Endothelial cell of umbilical vein (primary cell): ENCODE data around the gene LRP1B. TPM values are rescaled to one million over a fixed set of nuclear protein-coding genes. Genes with fewer than 3 reads are reported as not detected.

ENCODE experiments used
- BruUV-seq: library from RNA; stranded (reverse); fragments of 400-500 nt; replicated peaks from 2 replicates; lab custom pipeline; 2021; lab: Mats Ljungman, UMichigan
- CTCF ChIA-PET: fragments of 300-600, 350-600 bp; sonication (Branson Sonifier 250); formaldehyde crosslinking; loops from one replicate; lab custom pipeline; 2021; ENCODE audit warnings: antibody characterized with exemption, inconsistent platforms; lab: Charles Lee
- POLR2A ChIA-PET: fragments of 300-600, 350-600 bp; sonication (Branson Sonifier 250); formaldehyde crosslinking; loops from one replicate; lab custom pipeline; 2021; ENCODE audit warnings: antibody characterized with exemption, inconsistent platforms; lab: Charles Lee
- DNase-seq: peaks from one replicate; pipeline ENCODE4 v3.0.0-alpha.2; 2011; ENCODE audit warnings: low read depth, low spot score
- FAIRE-seq: peaks from 2 replicates; lab custom pipeline; 2011; peaks lifted over from hg19 to GRCh38; lab: Jason Lieb, UNC
- H2AFZ ChIP-seq: 2 replicates; pipeline ENCODE4 v1.6.0; 2012; ENCODE audit warnings: low read depth, low read length, control low read depth, inconsistent platforms
- H3K27ac ChIP-seq: 2 replicates; pipeline ENCODE4 v1.5.1; 2011; ENCODE audit warnings: low read depth, mild to moderate bottlenecking, control low read depth, low read length, moderate library complexity; ENCODE audit not compliant: insufficient read depth
- H3K27me3 ChIP-seq, 2 experiments: 2 replicates each; pipeline versions ENCODE4 v1.6.0 to v1.6.1; 2011; ENCODE audit warnings: low read length in 2 of 2, mixed read lengths in 1 of 2; ENCODE audit not compliant: control insufficient read depth in 2 of 2, insufficient read depth in 2 of 2
- H3K36me3 ChIP-seq, 2 experiments: 2 replicates in 1 of 2; 3 replicates in 1 of 2; pipeline ENCODE4 v1.5.1; 2011; ENCODE audit warnings: low read length in 2 of 2, mild to moderate bottlenecking in 1 of 2, moderate library complexity in 1 of 2; ENCODE audit not compliant: control insufficient read depth in 2 of 2, insufficient read depth in 2 of 2; ENCODE audit errors: extremely low read depth in 1 of 2
- H3K4me1 ChIP-seq: 3 replicates; pipeline ENCODE4 v1.5.1; 2011; ENCODE audit warnings: mild to moderate bottlenecking, low read length; ENCODE audit not compliant: control insufficient read depth, insufficient read depth; ENCODE audit errors: extremely low read depth
- H3K4me2 ChIP-seq: 2 replicates; pipeline ENCODE4 v1.6.1; 2011; ENCODE audit warnings: low read length, control low read depth, mixed read lengths; ENCODE audit not compliant: insufficient read depth
- H3K4me3 ChIP-seq, 3 experiments: fragments of 200-600 bp in 1 of 3; sonication (generic), shearing (Covaris generic) in 1 of 3; replicated peaks in 1 of 3; 2 replicates each; pipeline ENCODE4 v1.5.1; 2011 to 2016; ENCODE audit warnings: control low read depth in 3 of 3, low read length in 3 of 3, mild to moderate bottlenecking in 2 of 3, inconsistent platforms in 1 of 3, low read depth in 1 of 3, moderate library complexity in 1 of 3; ENCODE audit not compliant: insufficient read depth in 1 of 3
- H3K79me2 ChIP-seq: 2 replicates; pipeline ENCODE4 v1.6.0; 2012; ENCODE audit warnings: low read length, inconsistent platforms; ENCODE audit not compliant: control insufficient read depth, insufficient read depth
- H3K9ac ChIP-seq: replicated peaks from 2 replicates; pipeline ENCODE3; 2011; ENCODE audit warnings: low read length, control low read depth; ENCODE audit not compliant: insufficient read depth; ENCODE audit errors: extremely low read depth
- H3K9me1 ChIP-seq: replicated peaks from 3 replicates; pipeline ENCODE4 v1.6.0; 2011; ENCODE audit warnings: mild to moderate bottlenecking, low read length; ENCODE audit not compliant: control insufficient read depth, insufficient read depth; ENCODE audit errors: extremely low read depth
- H3K9me3 ChIP-seq: replicated peaks from 2 replicates; pipeline ENCODE4 v1.5.1; 2012; ENCODE audit warnings: low read length, inconsistent platforms; ENCODE audit not compliant: control insufficient read depth, insufficient read depth
- H4K20me1 ChIP-seq: replicated peaks from 2 replicates; pipeline ENCODE3; 2011; ENCODE audit warnings: mild to moderate bottlenecking, low read length; ENCODE audit not compliant: control insufficient read depth, insufficient read depth; ENCODE audit errors: extremely low read depth
- EZH2 ChIP-seq: IDR thresholded peaks from 2 replicates; pipeline ENCODE4 v1.6.1; 2012; ENCODE audit warnings: borderline replicate concordance, low read depth, mild to moderate bottlenecking, moderate library complexity, low read length, inconsistent platforms; ENCODE audit not compliant: severe bottlenecking
- FOS ChIP-seq: IDR thresholded peaks from 2 replicates; pipeline ENCODE4 v1.6.1; 2011; ENCODE audit warnings: mild to moderate bottlenecking, low read length, moderate library complexity, borderline replicate concordance; ENCODE audit not compliant: insufficient read depth
- GATA2 ChIP-seq: IDR thresholded peaks from 2 replicates; pipeline ENCODE4 v1.7.0; 2011; ENCODE audit warnings: low read depth, mild to moderate bottlenecking, moderate library complexity, mixed read lengths, low read length; ENCODE audit not compliant: insufficient read length, insufficient read depth
- JUN ChIP-seq: IDR thresholded peaks from 2 replicates; pipeline ENCODE4 v1.6.1; 2011; ENCODE audit warnings: borderline replicate concordance, low read depth; ENCODE audit not compliant: insufficient read length, insufficient read depth
- MYC ChIP-seq: IDR thresholded peaks from one replicate; pipeline ENCODE4 v1.6.1; 2011; ENCODE audit warnings: mild to moderate bottlenecking, low read depth, low read length
- POLR2A ChIP-seq: IDR thresholded peaks from 2 replicates; pipeline ENCODE4 v1.6.1; 2012; ENCODE audit warnings: low read depth, mild to moderate bottlenecking, control low read depth, low read length
- POLR2AphosphoS5 ChIP-seq: IDR thresholded peaks from 2 replicates; pipeline ENCODE4 v1.6.1; 2012; ENCODE audit warnings: low read depth, mild to moderate bottlenecking, control low read depth, low read length, moderate library complexity; ENCODE audit not compliant: insufficient read depth
- dilution Hi-C: fragments of 300-500 bp; cut with MboI; formaldehyde crosslinking; loops from one replicate; pipeline ENCODE4 v1.15.0; 2019; ENCODE audit warnings: low sequenced_read_pairs; ENCODE audit not compliant: extremely low pct_ligation_motif_present
- intact Hi-C: fragments of 100-400 bp; cut with micrococcal nuclease; formaldehyde crosslinking; loops from one replicate; pipeline ENCODE4 v1.10.0; 2022
- polyA plus RNA-seq, 4 experiments: library from polyadenylated mRNA; depleted of rRNA in 3 of 4; stranded (reverse) in 3 of 4; unstranded in 1 of 4; fragments of >200 nt; gene quantifications; 2 replicates each; pipeline versions ENCODE4 v1.2.1 to v1.2.3, GENCODE V29; 2011 to 2012; ENCODE audit warnings: missing spikeins in 1 of 4
- total RNA-seq: library from RNA; stranded (reverse); gene quantifications from 2 replicates; pipeline ENCODE4 v1.2.3, GENCODE V29; 2021
- TF ChIP-seq, protein P1 (sequence below): IDR thresholded peaks from 2 replicates; pipeline ENCODE4 v1.6.1; 2011; ENCODE audit not compliant: insufficient read depth, insufficient read length
- TF ChIP-seq, protein P2 (sequence below), 2 donors: IDR thresholded peaks; 1 replicate in 1 of 2; 2 replicates in 1 of 2; pipeline ENCODE4 v1.5.1; 2011; ENCODE audit warnings: low read length in 2 of 2, mild to moderate bottlenecking in 2 of 2, moderate library complexity in 2 of 2, control low read depth in 1 of 2, inconsistent platforms in 1 of 2, low read depth in 1 of 2; ENCODE audit not compliant: insufficient read depth in 1 of 2; ENCODE audit errors: extremely low read depth in 1 of 2

The LRP1B gene
- total and polyA plus RNA-seq, 2 donors (not counting 3 experiments of a cell fraction or from before 2014, with no cell fraction given), result 0.03 to 0.07 TPM

DNA sequence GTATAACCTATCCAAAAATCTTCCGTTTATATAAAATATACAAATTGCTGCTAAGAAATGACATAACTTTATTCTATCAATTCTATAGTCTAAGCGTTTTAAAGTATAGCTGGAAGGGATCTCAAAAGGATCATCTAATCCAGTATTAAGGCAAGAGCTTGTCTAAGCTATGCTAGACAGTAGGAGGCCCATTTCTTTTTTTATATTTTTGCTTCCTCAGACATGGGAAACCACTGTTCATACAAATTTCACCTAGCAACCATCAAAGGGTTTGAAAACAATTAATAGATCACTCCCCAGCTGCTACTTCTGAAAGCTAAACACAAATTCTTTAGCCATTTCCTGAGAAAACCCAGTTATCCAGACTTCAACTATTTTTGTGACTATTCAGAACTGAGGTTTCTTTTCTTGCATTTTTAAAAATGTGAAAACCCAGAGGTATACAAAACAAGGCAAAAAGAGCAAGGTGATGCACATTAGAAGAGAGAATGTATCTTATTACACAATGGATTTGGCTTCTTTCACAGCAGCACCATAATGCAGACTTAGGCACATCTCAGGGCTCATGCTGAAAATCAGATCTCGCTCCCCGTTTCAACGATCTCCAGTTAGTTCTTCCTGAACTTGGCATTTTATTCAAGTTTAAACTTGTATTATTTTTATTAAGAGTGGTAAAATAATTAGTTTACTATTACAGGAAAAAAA lies 274.4 kb downstream of the LRP1B start:
- no peak overlapping the region for H3K9ac ChIP-seq
- no peaks in the 10 kb centered on the region for H3K79me2 ChIP-seq
- POLR2A ChIA-PET, result no interaction called here
- intact Hi-C loops (no loop called here), dilution Hi-C loops (no loop called here)
- H3K4me1 ChIP-seq, result no peaks in the 10 kb centered on the region
- no peaks in the 10 kb centered on the region for H3K9me3 ChIP-seq
- H4K20me1 ChIP-seq, result no peaks in the 10 kb centered on the region
- no peak overlapping the region for H3K27ac ChIP-seq
- no peak for DNase-seq
- no TSS peak for BruUV-seq
- H2AFZ ChIP-seq, result no peak overlapping the region
- FAIRE-seq, result no peak
- no peaks in the 10 kb centered on the region for H3K36me3 ChIP-seq
- TF ChIP-seq POLR2A (no peak), FOS (no peak), GATA2 (no peak), EZH2 (no peak), JUN (no peak), MYC (no peak), POLR2AphosphoS5 (no peak)
- TF ChIP-seq, protein P1, sequence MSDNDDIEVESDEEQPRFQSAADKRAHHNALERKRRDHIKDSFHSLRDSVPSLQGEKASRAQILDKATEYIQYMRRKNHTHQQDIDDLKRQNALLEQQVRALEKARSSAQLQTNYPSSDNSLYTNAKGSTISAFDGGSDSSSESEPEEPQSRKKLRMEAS, result no peak
- TF ChIP-seq, protein P2, sequence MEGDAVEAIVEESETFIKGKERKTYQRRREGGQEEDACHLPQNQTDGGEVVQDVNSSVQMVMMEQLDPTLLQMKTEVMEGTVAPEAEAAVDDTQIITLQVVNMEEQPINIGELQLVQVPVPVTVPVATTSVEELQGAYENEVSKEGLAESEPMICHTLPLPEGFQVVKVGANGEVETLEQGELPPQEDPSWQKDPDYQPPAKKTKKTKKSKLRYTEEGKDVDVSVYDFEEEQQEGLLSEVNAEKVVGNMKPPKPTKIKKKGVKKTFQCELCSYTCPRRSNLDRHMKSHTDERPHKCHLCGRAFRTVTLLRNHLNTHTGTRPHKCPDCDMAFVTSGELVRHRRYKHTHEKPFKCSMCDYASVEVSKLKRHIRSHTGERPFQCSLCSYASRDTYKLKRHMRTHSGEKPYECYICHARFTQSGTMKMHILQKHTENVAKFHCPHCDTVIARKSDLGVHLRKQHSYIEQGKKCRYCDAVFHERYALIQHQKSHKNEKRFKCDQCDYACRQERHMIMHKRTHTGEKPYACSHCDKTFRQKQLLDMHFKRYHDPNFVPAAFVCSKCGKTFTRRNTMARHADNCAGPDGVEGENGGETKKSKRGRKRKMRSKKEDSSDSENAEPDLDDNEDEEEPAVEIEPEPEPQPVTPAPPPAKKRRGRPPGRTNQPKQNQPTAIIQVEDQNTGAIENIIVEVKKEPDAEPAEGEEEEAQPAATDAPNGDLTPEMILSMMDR (IDR thresholded peaks at IDR 0.05; ENCODE audit: extremely low read depth in 1 of 2, insufficient read depth in 1 of 2, low read depth in 1 of 2, low read length in 2 of 2), result no peak
- H3K4me3 ChIP-seq, result no peak overlapping the region
- no peaks in the 10 kb centered on the region for H3K9me1 ChIP-seq
- CTCF ChIA-PET, result no interaction called here
- no peaks in the 10 kb centered on the region for H3K27me3 ChIP-seq
- H3K4me2 ChIP-seq, result no peak overlapping the region
